ENCODE data around the gene RHOT2.

DNA sequence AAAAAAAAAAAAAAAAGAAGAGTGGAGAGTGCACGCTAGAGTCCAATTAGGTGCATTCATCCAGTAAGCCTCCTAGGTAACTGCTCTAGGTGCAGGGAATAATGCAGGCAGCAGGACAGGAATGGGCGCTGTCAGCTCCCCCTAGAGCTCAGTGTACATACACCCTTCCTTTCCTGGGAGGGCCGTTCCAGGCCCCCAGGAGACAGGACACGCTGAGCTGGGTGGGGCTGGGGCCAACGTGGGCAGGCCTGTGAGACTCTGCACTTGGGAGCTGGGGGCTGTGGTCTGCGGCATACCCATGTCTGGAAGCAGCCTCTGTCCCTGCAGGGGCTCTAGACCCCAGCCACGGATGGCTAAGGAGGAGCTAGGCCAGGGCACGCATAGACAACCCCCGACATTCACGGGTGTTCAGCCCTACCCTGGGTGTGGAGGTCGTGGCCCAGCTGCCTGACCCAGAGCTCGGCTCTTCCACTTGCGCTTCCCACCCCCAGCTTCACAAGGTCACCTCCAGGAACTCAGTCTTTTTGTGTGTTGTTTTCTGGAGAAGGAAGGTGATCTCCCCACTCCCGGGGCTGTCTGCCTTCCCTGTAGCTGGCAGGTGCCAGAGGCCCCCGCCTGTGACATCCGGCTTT lies 52.0 kb downstream of the RHOT2 start:
- TF ChIP-seq, protein P1, sequence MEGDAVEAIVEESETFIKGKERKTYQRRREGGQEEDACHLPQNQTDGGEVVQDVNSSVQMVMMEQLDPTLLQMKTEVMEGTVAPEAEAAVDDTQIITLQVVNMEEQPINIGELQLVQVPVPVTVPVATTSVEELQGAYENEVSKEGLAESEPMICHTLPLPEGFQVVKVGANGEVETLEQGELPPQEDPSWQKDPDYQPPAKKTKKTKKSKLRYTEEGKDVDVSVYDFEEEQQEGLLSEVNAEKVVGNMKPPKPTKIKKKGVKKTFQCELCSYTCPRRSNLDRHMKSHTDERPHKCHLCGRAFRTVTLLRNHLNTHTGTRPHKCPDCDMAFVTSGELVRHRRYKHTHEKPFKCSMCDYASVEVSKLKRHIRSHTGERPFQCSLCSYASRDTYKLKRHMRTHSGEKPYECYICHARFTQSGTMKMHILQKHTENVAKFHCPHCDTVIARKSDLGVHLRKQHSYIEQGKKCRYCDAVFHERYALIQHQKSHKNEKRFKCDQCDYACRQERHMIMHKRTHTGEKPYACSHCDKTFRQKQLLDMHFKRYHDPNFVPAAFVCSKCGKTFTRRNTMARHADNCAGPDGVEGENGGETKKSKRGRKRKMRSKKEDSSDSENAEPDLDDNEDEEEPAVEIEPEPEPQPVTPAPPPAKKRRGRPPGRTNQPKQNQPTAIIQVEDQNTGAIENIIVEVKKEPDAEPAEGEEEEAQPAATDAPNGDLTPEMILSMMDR (IDR thresholded peaks at IDR 0.05), result no peak
- TF ChIP-seq EP300 (IDR thresholded peaks at IDR 0.05) (no peak), POLR2A (IDR thresholded peaks at IDR 0.05) (no peak)
